PC-9 (cell line): ENCODE measurements around the gene SLC11A2. TPM values are rescaled to one million over a fixed set of nuclear protein-coding genes. Genes with fewer than 3 reads are reported as not detected.
A peak's percentile ranks its signal among the peaks of the same experiment; 100 is the strongest.

Experiments used
- BruUV-seq: library from RNA; stranded (reverse); fragments of 400-500 nt; replicated peaks from 2 replicates; lab custom pipeline; 2021; lab: Mats Ljungman, UMichigan
- CTCF ChIA-PET: fragments of 300-600 bp; sonication (Branson Sonifier 250); formaldehyde crosslinking; loops from one replicate; lab custom pipeline; 2022; ENCODE audit warnings: antibody characterized with exemption; lab: Charles Lee
- POLR2A ChIA-PET: fragments of 300-600 bp; sonication (Branson Sonifier 250); formaldehyde crosslinking; loops from one replicate; lab custom pipeline; 2022; ENCODE audit warnings: antibody characterized with exemption; ENCODE audit not compliant: unreplicated experiment; lab: Charles Lee
- DNase-seq, 2 experiments: peaks; one replicate each; pipeline versions ENCODE4 v3.0.0 to v3.0.0-alpha.2; 2015 to 2022; ENCODE audit warnings: mixed read lengths in 1 of 2
- H2AFZ ChIP-seq: fragments of 200-600 bp; sonication (generic); 2 replicates; pipeline ENCODE4 v1.8.1; 2017; ENCODE audit warnings: antibody characterized with exemption
- H3F3A ChIP-seq: fragments of 200-600 bp; sonication (generic); 2 replicates; pipeline ENCODE4 v1.8.1; 2017; ENCODE audit warnings: antibody characterized with exemption, mild to moderate bottlenecking, low read depth; ENCODE audit not compliant: insufficient read depth
- H3K27ac ChIP-seq: fragments of 200-600 bp; sonication (generic); 2 replicates; pipeline ENCODE4 v1.6.1; 2016; ENCODE audit warnings: mixed run types
- H3K27me3 ChIP-seq: fragments of 200-600 bp; sonication (generic); 2 replicates; pipeline ENCODE4 v1.6.1; 2016; ENCODE audit warnings: low read depth, mixed run types; ENCODE audit not compliant: insufficient read depth
- H3K36me3 ChIP-seq: fragments of 200-600 bp; sonication (generic); 2 replicates; pipeline ENCODE4 v1.6.1; 2016; ENCODE audit warnings: low read depth, mixed run types
- H3K4me1 ChIP-seq: fragments of 200-600 bp; sonication (generic); replicated peaks from 2 replicates; pipeline ENCODE4 v1.6.1; 2016; ENCODE audit warnings: mixed run types; ENCODE audit not compliant: insufficient read depth
- H3K4me2 ChIP-seq: fragments of 200-600 bp; sonication (generic); 2 replicates; pipeline ENCODE4 v1.6.1; 2017; ENCODE audit warnings: mixed run types
- H3K4me3 ChIP-seq: fragments of 200-600 bp; sonication (generic); 2 replicates; pipeline ENCODE4 v1.6.1; 2016; ENCODE audit warnings: mixed run types
- H3K79me2 ChIP-seq: fragments of 200-600 bp; sonication (generic); 2 replicates; pipeline ENCODE4 v1.6.1; 2017; ENCODE audit warnings: low read depth, mixed run types
- H3K9me2 ChIP-seq: fragments of 200-600 bp; sonication (generic); 2 replicates; pipeline ENCODE4 v1.8.1; 2017; ENCODE audit warnings: mild to moderate bottlenecking; ENCODE audit not compliant: insufficient read depth
- H3K9me3 ChIP-seq: fragments of 200-600 bp; sonication (generic); 2 replicates; pipeline ENCODE4 v1.8.1; 2016; ENCODE audit warnings: low read depth; ENCODE audit not compliant: insufficient read depth
- H4K20me1 ChIP-seq: fragments of 200-600 bp; sonication (generic); 2 replicates; pipeline ENCODE4 v1.8.1; 2017; ENCODE audit not compliant: insufficient read depth
- EZH2 ChIP-seq: fragments of 200-600 bp; sonication (generic); IDR thresholded peaks from 2 replicates; pipeline ENCODE4 v1.8.0; 2017; ENCODE audit warnings: antibody characterized with exemption, low read depth
- intact Hi-C: fragments of 100-400 bp; cut with micrococcal nuclease; formaldehyde crosslinking; loops from one replicate; pipeline ENCODE4 v1.10.0; 2022; ENCODE audit not compliant: unreplicated experiment
- total RNA-seq: library from RNA; stranded (reverse); gene quantifications from 2 replicates; pipeline ENCODE4 v1.2.3, GENCODE V29; 2021
- TF ChIP-seq, protein P1 (sequence below): fragments of 200-600 bp; sonication (generic); conservative IDR thresholded peaks from 2 replicates; pipeline ENCODE4 v1.6.1; 2017; ENCODE audit warnings: mixed run types, antibody characterized with exemption, mild to moderate bottlenecking, moderate library complexity

The SLC11A2 gene
- total RNA-seq, 1 experiment from 2014 or later: 45.7 TPM

DNA sequence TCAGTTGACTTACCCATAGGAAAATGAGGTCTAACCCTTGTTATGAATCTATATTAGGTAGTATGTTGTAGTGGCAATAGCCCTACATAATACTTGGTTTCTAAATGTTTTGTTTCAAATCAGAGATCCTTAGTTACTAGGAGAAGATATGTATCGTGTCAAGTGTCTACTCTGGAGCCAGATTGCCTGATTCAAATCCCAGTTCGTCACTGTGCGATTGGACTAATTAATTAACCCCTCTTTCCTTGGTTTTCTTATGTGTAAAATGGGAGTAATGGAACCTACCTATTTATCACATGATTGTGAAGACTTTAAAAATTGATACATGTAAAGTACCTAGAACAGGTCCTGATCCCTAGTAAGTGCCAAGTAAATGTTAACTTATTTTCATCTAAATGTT is 23.3 kb upstream of the SLC11A2 start:
- Histone ChIP-seq H3K9me2 (no peaks in the 10 kb centered on the region), H3K36me3 (peaks cover 16% of the 10 kb centered on the region; the same call in 1 of the 2 replicates), H2AFZ (no peak overlapping the region), H3K4me3 (peak overlapping the region; percentile 94), H4K20me1 (no peaks in the 10 kb centered on the region), H3K4me2 (peak overlapping the region; percentile 89), H3F3A (peaks cover 8% of the 10 kb centered on the region; the same call in 1 of the 2 replicates), H3K4me1 (peaks cover 19% of the 10 kb centered on the region), H3K79me2 (peaks cover 26% of the 10 kb centered on the region), H3K27me3 (no peaks in the 10 kb centered on the region), H3K9me3 (no peaks in the 10 kb centered on the region), H3K27ac (no peak overlapping the region)
- intact Hi-C loops: loop anchor here (2.0 to 5.0 kb wide), 3 partner anchors 33 to 203 kb away; partner anchors contain the start of gene CSRNP2
- CTCF ChIA-PET: no interaction called here
- POLR2A ChIA-PET: no interaction called here
- no peak for TF ChIP-seq EZH2
- TF ChIP-seq, protein P1, sequence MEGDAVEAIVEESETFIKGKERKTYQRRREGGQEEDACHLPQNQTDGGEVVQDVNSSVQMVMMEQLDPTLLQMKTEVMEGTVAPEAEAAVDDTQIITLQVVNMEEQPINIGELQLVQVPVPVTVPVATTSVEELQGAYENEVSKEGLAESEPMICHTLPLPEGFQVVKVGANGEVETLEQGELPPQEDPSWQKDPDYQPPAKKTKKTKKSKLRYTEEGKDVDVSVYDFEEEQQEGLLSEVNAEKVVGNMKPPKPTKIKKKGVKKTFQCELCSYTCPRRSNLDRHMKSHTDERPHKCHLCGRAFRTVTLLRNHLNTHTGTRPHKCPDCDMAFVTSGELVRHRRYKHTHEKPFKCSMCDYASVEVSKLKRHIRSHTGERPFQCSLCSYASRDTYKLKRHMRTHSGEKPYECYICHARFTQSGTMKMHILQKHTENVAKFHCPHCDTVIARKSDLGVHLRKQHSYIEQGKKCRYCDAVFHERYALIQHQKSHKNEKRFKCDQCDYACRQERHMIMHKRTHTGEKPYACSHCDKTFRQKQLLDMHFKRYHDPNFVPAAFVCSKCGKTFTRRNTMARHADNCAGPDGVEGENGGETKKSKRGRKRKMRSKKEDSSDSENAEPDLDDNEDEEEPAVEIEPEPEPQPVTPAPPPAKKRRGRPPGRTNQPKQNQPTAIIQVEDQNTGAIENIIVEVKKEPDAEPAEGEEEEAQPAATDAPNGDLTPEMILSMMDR: no peak
- no TSS peak for BruUV-seq
- no peak for DNase-seq

DNA sequence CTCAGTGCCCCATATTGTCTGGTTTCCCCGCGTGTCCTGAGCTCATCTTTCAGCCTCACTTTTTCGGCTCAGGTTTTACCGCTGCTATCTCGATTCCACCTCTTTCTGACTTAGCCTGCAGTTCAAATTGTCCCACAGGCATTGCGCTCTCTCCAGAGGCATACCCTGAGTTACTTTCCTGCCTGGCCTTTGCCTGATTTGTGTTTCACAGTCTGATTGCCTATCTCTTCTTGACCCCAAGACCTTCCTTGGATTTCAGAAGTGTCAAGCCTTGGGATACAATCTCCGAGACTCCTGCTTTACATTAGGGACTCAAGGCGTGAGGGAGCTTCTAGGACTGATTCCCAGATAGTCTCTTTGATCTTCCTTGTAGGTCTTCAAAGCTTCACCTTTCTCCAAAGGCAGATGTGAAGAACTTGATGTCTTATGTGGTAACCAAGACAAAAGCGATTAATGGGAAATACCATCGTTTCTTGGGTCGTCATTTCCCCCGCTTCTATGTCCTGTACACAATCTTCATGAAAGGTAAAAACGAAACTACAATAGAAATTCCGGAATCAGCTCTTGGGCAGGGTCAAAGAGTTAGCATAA is 22.6 kb upstream of the SLC11A2 start:
- Histone ChIP-seq H3K79me2 (peaks cover 26% of the 10 kb centered on the region), H3K36me3 (peaks cover 8% of the 10 kb centered on the region; the same call in 1 of the 2 replicates), H3F3A (peaks cover 8% of the 10 kb centered on the region; the same call in 1 of the 2 replicates), H3K27me3 (no peaks in the 10 kb centered on the region), H3K9me3 (no peaks in the 10 kb centered on the region), H3K4me1 (peaks cover 19% of the 10 kb centered on the region), H3K27ac (peak overlapping the region; percentile 35; the same call in 1 of the 2 replicates), H2AFZ (peak overlapping the region; percentile 83), H3K4me3 (peak overlapping the region; percentile 94), H3K4me2 (peak overlapping the region; percentile 89), H4K20me1 (no peaks in the 10 kb centered on the region), H3K9me2 (no peaks in the 10 kb centered on the region)
- ChIA-PET CTCF (interaction anchor here (1.9 kb wide), 1 partner anchor 20 kb away, joined by 5 read pairs; no protein-coding TSS in a partner anchor), POLR2A (interaction anchor here (0.5 to 0.6 kb wide), 3 partner anchors 16 to 1100 kb away, joined by 3 to 20 read pairs (median 5); no protein-coding TSS in a partner anchor)
- intact Hi-C loops: loop anchor here (1.0 to 5.0 kb wide), 5 partner anchors 20 to 204 kb away; partner anchors contain the start of gene CSRNP2
- DNase-seq: no peak
- TSS peak; percentile 55 for BruUV-seq
- TF ChIP-seq, protein P1: no peak
- no peak for TF ChIP-seq EZH2

DNA sequence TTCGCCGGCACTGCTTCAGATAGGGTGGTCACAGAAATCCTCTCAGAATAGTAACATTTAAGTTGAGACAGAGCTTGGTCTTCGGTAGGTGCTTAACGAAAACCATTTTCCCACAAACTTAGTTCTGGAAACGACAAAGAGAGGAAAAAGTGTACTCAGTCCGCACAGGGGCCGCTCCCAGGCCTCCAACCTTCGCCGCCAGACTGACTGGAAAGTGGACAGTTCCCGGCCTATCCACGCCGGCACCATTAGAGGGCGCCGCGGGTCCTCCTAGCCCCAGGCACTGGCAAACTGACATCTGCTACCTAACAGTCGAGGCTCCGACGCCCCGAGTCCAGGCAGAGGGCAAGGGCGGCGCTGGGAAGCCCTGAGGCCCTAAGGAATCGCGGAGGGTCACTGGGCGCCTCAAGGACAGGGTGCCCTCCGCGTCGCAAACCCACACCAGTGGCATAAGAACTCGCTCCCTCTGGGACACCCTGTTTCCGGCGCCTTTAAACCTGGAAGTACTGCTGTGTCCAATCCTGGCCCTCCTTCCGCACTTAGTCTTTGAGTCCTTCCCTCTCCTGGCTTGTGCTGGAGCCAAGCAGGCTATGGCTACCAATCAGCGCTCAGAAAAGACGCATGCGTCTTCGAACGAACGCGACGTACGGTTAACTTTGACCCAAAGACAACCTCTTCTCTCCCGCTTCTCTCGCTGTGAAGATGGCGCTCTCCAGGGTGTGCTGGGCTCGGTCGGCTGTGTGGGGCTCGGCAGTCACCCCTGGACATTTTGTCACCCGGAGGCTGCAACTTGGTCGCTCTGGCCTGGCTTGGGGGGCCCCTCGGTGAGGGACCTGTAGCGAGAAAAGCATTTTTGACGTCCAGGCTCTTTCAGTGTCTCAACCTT is 21.7 kb upstream of the SLC11A2 start, which contains the start of gene LETMD1:
Gene LETMD1, plus strand, starts transcription at position 673 of the 886 bp plus-strand sequence. Its CDS starts 30 bp downstream, at position 703.
- peaks cover 19% of the 10 kb centered on the region for H3K4me1 ChIP-seq
- peak within 1 kb of the TSS; percentile 94 for H3K4me3 ChIP-seq
- no peaks in the 10 kb centered on the region for H3K9me3 ChIP-seq
- POLR2A ChIA-PET: interaction anchor here (0.6 kb wide), 2 partner anchors 196 to 1101 kb away, joined by 3 to 5 read pairs; no protein-coding TSS in a partner anchor
- H2AFZ ChIP-seq: peak within 1 kb of the TSS; percentile 83
- H3K27me3 ChIP-seq: no peaks in the 10 kb centered on the region
- TSS peak; percentile 88 for BruUV-seq
- peaks cover 7% of the 10 kb centered on the region; the same call in 1 of the 2 replicates for H3K36me3 ChIP-seq
- H3K79me2 ChIP-seq: peaks cover 26% of the 10 kb centered on the region
- peak; percentile 89 to 96 for DNase-seq
- H4K20me1 ChIP-seq: no peaks in the 10 kb centered on the region
- intact Hi-C loops: loop anchor here (1.0 to 5.0 kb wide), 6 partner anchors 20 to 293 kb away; partner anchors contain the start of gene CSRNP2
- peaks cover 8% of the 10 kb centered on the region; the same call in 1 of the 2 replicates for H3F3A ChIP-seq
- CTCF ChIA-PET: interaction anchor here (1.9 kb wide), 1 partner anchor 19 kb away, joined by 5 read pairs; no protein-coding TSS in a partner anchor
- peak within 1 kb of the TSS; percentile 67 for H3K27ac ChIP-seq
- peak within 1 kb of the TSS; percentile 89 for H3K4me2 ChIP-seq
- no peak for TF ChIP-seq EZH2
- TF ChIP-seq, protein P1: peak; percentile 91
- H3K9me2 ChIP-seq: no peaks in the 10 kb centered on the region
